SU-DHL-6 (cell line): ENCODE measurements around the gene COX4I1.

Experiments used
- H2AFZ ChIP-seq: fragments of 200-600 bp; sonication (generic); 2 replicates; pipeline ENCODE4 v1.6.1; 2014; ENCODE audit warnings: low read depth, mild to moderate bottlenecking, moderate library complexity, mixed read lengths, antibody characterized with exemption, low read length; ENCODE audit not compliant: severe bottlenecking
- H3F3A ChIP-seq: fragments of 200-600 bp; shearing (Covaris generic); 2 replicates; pipeline ENCODE4 v1.6.0; 2016; ENCODE audit warnings: antibody characterized with exemption, mild to moderate bottlenecking; ENCODE audit not compliant: insufficient read depth
- H3K27ac ChIP-seq: fragments of 200-600 bp; sonication (generic); 2 replicates; pipeline ENCODE4 v1.5.1; 2016; ENCODE audit warnings: low read depth, mild to moderate bottlenecking, low read length, moderate library complexity, mixed read lengths
- H3K27me3 ChIP-seq: fragments of 200-600 bp; sonication (generic), shearing (Covaris generic); 2 replicates; pipeline ENCODE4 v1.6.0; 2014; ENCODE audit warnings: mild to moderate bottlenecking, low read length
- H3K36me3 ChIP-seq: fragments of 200-600 bp; sonication (generic); 2 replicates; pipeline ENCODE4 v1.6.1; 2014; ENCODE audit warnings: mild to moderate bottlenecking, low read length, mixed read lengths
- H3K4me2 ChIP-seq: fragments of 300-600, 200-600 bp; shearing (Covaris generic), sonication (generic); 2 replicates; pipeline ENCODE4 v1.6.0; 2014; ENCODE audit warnings: low read length, low read depth, mild to moderate bottlenecking; ENCODE audit not compliant: poor library complexity, severe bottlenecking
- H3K4me3 ChIP-seq: fragments of 200-600 bp; sonication (generic); 2 replicates; pipeline ENCODE4 v1.5.1; 2014; ENCODE audit warnings: antibody characterized with exemption, low read length, mild to moderate bottlenecking, mixed read lengths; ENCODE audit not compliant: insufficient read depth, poor library complexity, severe bottlenecking
- H3K79me2 ChIP-seq: fragments of 200-600 bp; sonication (generic); 2 replicates; pipeline ENCODE4 v1.6.1; 2014; ENCODE audit warnings: mild to moderate bottlenecking, low read length, moderate library complexity; ENCODE audit not compliant: insufficient read depth
- H3K9ac ChIP-seq: fragments of 200-600 bp; sonication (generic); 2 replicates; pipeline ENCODE4 v1.7.0; 2014; ENCODE audit warnings: mild to moderate bottlenecking, low read length
- H3K9me2 ChIP-seq: fragments of 200-600 bp; sonication (generic); replicated peaks from 2 replicates; pipeline ENCODE4 v1.6.1; 2014; ENCODE audit warnings: low read length; ENCODE audit not compliant: insufficient read depth
- H3K9me3 ChIP-seq: fragments of 200-600 bp; sonication (generic); 2 replicates; pipeline ENCODE4 v1.6.1; 2014; ENCODE audit warnings: low read length, mixed read lengths; ENCODE audit not compliant: insufficient read depth
- H4K20me1 ChIP-seq: fragments of 200-600 bp; sonication (generic); 2 replicates; pipeline ENCODE4 v1.6.1; 2014; ENCODE audit warnings: low read depth, mild to moderate bottlenecking, antibody characterized with exemption, low read length, moderate library complexity, mixed read lengths
- CTCF ChIP-seq: fragments of 200-600 bp; sonication (generic); IDR thresholded peaks from one replicate; pipeline ENCODE4 v1.5.1; 2017; ENCODE audit warnings: antibody characterized with exemption, mild to moderate bottlenecking, low read length, moderate library complexity; ENCODE audit not compliant: insufficient read depth, poor library complexity, severe bottlenecking
- EZH2phosphoT487 ChIP-seq: fragments of 200-600 bp; sonication (generic), shearing (Covaris generic); conservative IDR thresholded peaks from 2 replicates; pipeline ENCODE4 v1.6.1; 2018; ENCODE audit warnings: mild to moderate bottlenecking, antibody characterized with exemption, low read length, moderate library complexity, mixed read lengths

Gene COX4I1

GRCh38 chr16:85793662-85794298 is 5.7 kb upstream of the COX4I1 start:
- H3K9me2 ChIP-seq = no peaks in the 10 kb centered on the region
- no peaks in the 10 kb centered on the region for H3F3A ChIP-seq
- H3K27ac ChIP-seq = no peak overlapping the region
- no peaks in the 10 kb centered on the region for H3K36me3 ChIP-seq
- H3K9ac ChIP-seq = no peak overlapping the region
- no peaks in the 10 kb centered on the region for H4K20me1 ChIP-seq
- H3K4me3 ChIP-seq = no peak overlapping the region
- peaks cover 79% of the 10 kb centered on the region for H3K79me2 ChIP-seq
- no peak overlapping the region for H2AFZ ChIP-seq
- H3K9me3 ChIP-seq = no peaks in the 10 kb centered on the region
- no peak overlapping the region for H3K4me2 ChIP-seq
- H3K27me3 ChIP-seq = no peaks in the 10 kb centered on the region
- no peak for TF ChIP-seq CTCF
- TF ChIP-seq EZH2phosphoT487 = no peak

- no peaks in the 10 kb centered on the region for H3F3A ChIP-seq
- no peak for TF ChIP-seq EZH2phosphoT487
- no peak for TF ChIP-seq CTCF
- no peaks in the 10 kb centered on the region for H3K9me3 ChIP-seq
- H3K27me3 ChIP-seq = no peaks in the 10 kb centered on the region
- no peaks in the 10 kb centered on the region for H4K20me1 ChIP-seq
- no peaks in the 10 kb centered on the region for H3K36me3 ChIP-seq
- peaks cover 86% of the 10 kb centered on the region for H3K79me2 ChIP-seq
- H3K4me2 ChIP-seq = no peak overlapping the region
- no peak overlapping the region for H3K9ac ChIP-seq
- H3K9me2 ChIP-seq = no peaks in the 10 kb centered on the region
- no peak overlapping the region for H3K27ac ChIP-seq
- no peak overlapping the region for H3K4me3 ChIP-seq
- H2AFZ ChIP-seq = no peak overlapping the region
These were observed 4.8 kb upstream of the COX4I1 start for GRCh38 chr16:85794696-85795095.

GRCh38 chr16:85796152-85796551 is 3.3 kb upstream of the COX4I1 start:
- H3K79me2 ChIP-seq = peaks cover 88% of the 10 kb centered on the region
- no peaks in the 10 kb centered on the region for H3K9me3 ChIP-seq
- no peak overlapping the region for H3K27ac ChIP-seq
- no peak overlapping the region for H3K4me3 ChIP-seq
- H3F3A ChIP-seq = no peaks in the 10 kb centered on the region
- TF ChIP-seq EZH2phosphoT487 (no peak), CTCF (no peak)
- no peak overlapping the region for H2AFZ ChIP-seq
- H3K36me3 ChIP-seq = no peaks in the 10 kb centered on the region
- no peaks in the 10 kb centered on the region for H4K20me1 ChIP-seq
- no peaks in the 10 kb centered on the region for H3K9me2 ChIP-seq
- H3K9ac ChIP-seq = no peak overlapping the region
- no peak overlapping the region for H3K4me2 ChIP-seq
- H3K27me3 ChIP-seq = no peaks in the 10 kb centered on the region
